Activated CD4-positive, alpha-beta T cell treated with anti-CD3 and anti-CD28 coated beads for 24 hours (primary cell): ENCODE results near the gene TCF15.
"Not testable (repeated sequence)": the region's sequence is repeated elsewhere in the genome, so short reads cannot be mapped to it uniquely, and the experiment has no call there.

ENCODE experiments used
- DNase-seq, 2 donors: peaks; one replicate each; pipeline ENCODE4 v3.0.0-alpha.2; 2020; ENCODE audit warnings: low read depth in 2 of 2

The TCF15 gene

GRCh38 chr20:642013-642397 lies 31.9 kb upstream of the TCF15 start:
- DNase-seq: not testable (repeated sequence)

- no peak for DNase-seq
Measured at GRCh38 chr20:641516-641875, 31.4 kb upstream of the TCF15 start.

GRCh38 chr20:640674-641515 lies 30.8 kb upstream of the TCF15 start:
- no peak for DNase-seq

- DNase-seq: no peak
Measured at GRCh38 chr20:638579-638978, 28.5 kb upstream of the TCF15 start.

GRCh38 chr20:637559-637958 lies 27.4 kb upstream of the TCF15 start:
- no peak for DNase-seq

- DNase-seq: no peak
Measured at GRCh38 chr20:635893-636338, 25.8 kb upstream of the TCF15 start.

GRCh38 chr20:635028-635892 lies 25.2 kb upstream of the TCF15 start:
- DNase-seq: no peak

GRCh38 chr20:634148-634925 lies 24.2 kb upstream of the TCF15 start:
- DNase-seq: no peak

- no peak for DNase-seq
Measured at GRCh38 chr20:631101-631500, 21.0 kb upstream of the TCF15 start.

- DNase-seq: no peak
Measured at GRCh38 chr20:626579-626978, 16.5 kb upstream of the TCF15 start.

- DNase-seq: no peak
Measured at GRCh38 chr20:625360-625932, 15.3 kb upstream of the TCF15 start.

- no peak for DNase-seq
Measured at GRCh38 chr20:623704-624103, 13.6 kb upstream of the TCF15 start.

- DNase-seq: no peak
Measured at GRCh38 chr20:623021-623420, 12.9 kb upstream of the TCF15 start.

GRCh38 chr20:622161-622560 lies 12.1 kb upstream of the TCF15 start:
- no peak for DNase-seq

- no peak for DNase-seq
Measured at GRCh38 chr20:621125-621756, 11.1 kb upstream of the TCF15 start.

- no peak for DNase-seq
Measured at GRCh38 chr20:620246-620645, 10.1 kb upstream of the TCF15 start.

- DNase-seq: no peak
Measured at GRCh38 chr20:618980-619379, 8.9 kb upstream of the TCF15 start.

GRCh38 chr20:617934-618690 lies 8.0 kb upstream of the TCF15 start:
- no peak for DNase-seq

- DNase-seq: no peak
Measured at GRCh38 chr20:615514-615913, 5.4 kb upstream of the TCF15 start.

- DNase-seq: no peak
Measured at GRCh38 chr20:611843-612185, 1.7 kb upstream of the TCF15 start.
